Bronchial epithelial cell (primary cell): ENCODE measurements around the gene PIGO. TPM values are rescaled to one million over a fixed set of nuclear protein-coding genes. Genes with fewer than 3 reads are reported as not detected.

Experiments
- DNase-seq: peaks from one replicate; pipeline ENCODE4 v3.0.0-alpha.2; 2010; ENCODE audit warnings: low read depth
- FAIRE-seq: peaks from 2 replicates; lab custom pipeline; 2011; peaks lifted over from hg19 to GRCh38; lab: Jason Lieb, UNC
- H3K27me3 ChIP-seq: 2 replicates; pipeline ENCODE4 v1.5.1; 2011; ENCODE audit warnings: low read length; ENCODE audit not compliant: control insufficient read depth, insufficient read depth
- H3K36me3 ChIP-seq: 2 replicates; pipeline ENCODE4 v1.5.1; 2011; ENCODE audit warnings: low read length; ENCODE audit not compliant: control insufficient read depth, insufficient read depth
- H3K4me3 ChIP-seq: 2 replicates; pipeline ENCODE4 v1.5.1; 2011; ENCODE audit warnings: mild to moderate bottlenecking, low read depth, low read length, control low read depth
- total RNA-seq: library from RNA; depleted of rRNA; stranded (reverse); fragments of >200 nt; gene quantifications from 2 replicates; pipeline ENCODE4 v1.2.1, GENCODE V29; 2014
- TF ChIP-seq, protein P1 (sequence below): IDR thresholded peaks from 2 replicates; pipeline ENCODE4 v1.5.1; 2011; ENCODE audit warnings: mild to moderate bottlenecking, moderate library complexity, low read length, control low read depth, inconsistent platforms; ENCODE audit not compliant: insufficient read depth, severe bottlenecking

Gene PIGO
- total RNA-seq, 1 donor from 2014 or later, result 25.3 TPM

- no peak for DNase-seq
- TF ChIP-seq, protein P1, sequence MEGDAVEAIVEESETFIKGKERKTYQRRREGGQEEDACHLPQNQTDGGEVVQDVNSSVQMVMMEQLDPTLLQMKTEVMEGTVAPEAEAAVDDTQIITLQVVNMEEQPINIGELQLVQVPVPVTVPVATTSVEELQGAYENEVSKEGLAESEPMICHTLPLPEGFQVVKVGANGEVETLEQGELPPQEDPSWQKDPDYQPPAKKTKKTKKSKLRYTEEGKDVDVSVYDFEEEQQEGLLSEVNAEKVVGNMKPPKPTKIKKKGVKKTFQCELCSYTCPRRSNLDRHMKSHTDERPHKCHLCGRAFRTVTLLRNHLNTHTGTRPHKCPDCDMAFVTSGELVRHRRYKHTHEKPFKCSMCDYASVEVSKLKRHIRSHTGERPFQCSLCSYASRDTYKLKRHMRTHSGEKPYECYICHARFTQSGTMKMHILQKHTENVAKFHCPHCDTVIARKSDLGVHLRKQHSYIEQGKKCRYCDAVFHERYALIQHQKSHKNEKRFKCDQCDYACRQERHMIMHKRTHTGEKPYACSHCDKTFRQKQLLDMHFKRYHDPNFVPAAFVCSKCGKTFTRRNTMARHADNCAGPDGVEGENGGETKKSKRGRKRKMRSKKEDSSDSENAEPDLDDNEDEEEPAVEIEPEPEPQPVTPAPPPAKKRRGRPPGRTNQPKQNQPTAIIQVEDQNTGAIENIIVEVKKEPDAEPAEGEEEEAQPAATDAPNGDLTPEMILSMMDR, result no peak
These were observed 18.3 kb downstream of the PIGO start for GRCh38 chr9:35078066-35078465.

DNA sequence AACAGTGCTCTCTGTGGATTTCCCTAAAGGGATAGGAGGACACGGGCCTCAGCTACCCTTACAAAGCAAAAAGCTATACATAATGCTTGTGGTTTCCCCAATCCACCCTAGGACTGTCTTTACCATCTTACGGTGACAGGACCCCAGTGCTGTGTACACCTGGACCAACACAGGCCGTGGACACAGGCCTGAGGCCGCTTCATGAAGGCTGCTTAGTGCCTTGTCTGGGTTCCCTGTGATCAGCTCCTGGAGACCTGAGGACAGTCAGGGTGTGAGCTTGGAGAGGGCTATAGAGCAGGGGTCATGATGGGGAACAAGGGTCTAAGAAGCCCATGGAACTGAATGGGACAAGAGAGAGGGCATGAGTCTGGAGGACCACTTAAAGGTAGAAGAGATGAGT, 19.5 kb downstream of the PIGO start:
- FAIRE-seq (no peak), DNase-seq (no peak)
- no peak overlapping the region for H3K4me3 ChIP-seq
- peaks cover 2% of the 10 kb centered on the region for H3K36me3 ChIP-seq
- no peaks in the 10 kb centered on the region for H3K27me3 ChIP-seq
- TF ChIP-seq, protein P1, result no peak

More at GRCh38 chr9:35078066-35078465, 18.3 kb downstream of the PIGO start:
- FAIRE-seq, result no peak
- Histone ChIP-seq H3K36me3 (peaks cover 2% of the 10 kb centered on the region), H3K27me3 (no peaks in the 10 kb centered on the region), H3K4me3 (no peak overlapping the region)

DNA sequence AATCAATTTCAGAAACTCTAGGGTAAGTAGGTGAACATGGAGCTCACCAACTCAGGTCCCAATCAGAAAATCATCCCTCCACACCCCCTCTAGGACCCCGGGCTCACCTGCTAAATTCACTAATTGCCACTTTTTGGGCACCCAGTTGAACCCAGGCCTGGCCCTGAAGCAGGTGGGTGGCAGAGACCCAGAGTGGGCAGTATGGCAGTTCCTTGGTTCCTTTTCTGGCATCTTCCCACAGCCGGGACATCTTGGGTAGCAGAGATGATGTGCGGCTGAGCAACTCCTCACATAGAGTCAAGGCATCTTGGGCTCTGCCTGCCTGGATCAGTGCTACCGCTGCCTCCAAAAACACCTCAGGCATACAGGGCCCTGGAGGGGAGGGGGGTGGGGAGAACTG, 21.0 kb downstream of the PIGO start:
- Histone ChIP-seq H3K27me3 (no peaks in the 10 kb centered on the region), H3K4me3 (no peak overlapping the region), H3K36me3 (peaks cover 3% of the 10 kb centered on the region)
- FAIRE-seq, result no peak
- DNase-seq, result no peak
- TF ChIP-seq, protein P1, result no peak

GRCh38 chr9:35074791-35075190, 21.6 kb downstream of the PIGO start:
- no peak overlapping the region for H3K4me3 ChIP-seq
- no peak for FAIRE-seq
- H3K36me3 ChIP-seq, result peaks cover 3% of the 10 kb centered on the region
- DNase-seq, result no peak
- TF ChIP-seq, protein P1, result no peak
- no peaks in the 10 kb centered on the region for H3K27me3 ChIP-seq

DNA sequence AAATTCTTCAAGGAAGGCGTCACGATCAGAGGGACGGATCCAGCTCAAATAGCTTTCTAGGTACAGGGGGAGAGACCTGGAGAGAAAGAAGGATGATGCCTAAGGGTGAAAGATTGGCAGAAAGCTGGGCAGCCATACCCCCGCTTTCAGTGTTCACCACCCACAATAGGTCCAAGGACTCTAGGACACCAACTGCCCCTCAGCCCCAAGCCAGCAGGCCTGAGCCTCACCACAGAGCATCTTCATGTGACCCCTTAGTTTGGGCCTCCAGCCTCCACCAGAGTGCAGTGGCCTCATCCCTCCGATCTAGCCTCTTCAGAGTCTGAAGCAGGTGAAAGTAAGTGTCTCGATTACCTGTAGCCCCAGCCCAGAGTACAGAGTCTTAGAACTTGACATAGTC, 22.2 kb downstream of the PIGO start:
- TF ChIP-seq, protein P1, result no peak

GRCh38 chr9:35073279-35073612, 23.1 kb downstream of the PIGO start:
- FAIRE-seq, result no peak
- no peak for DNase-seq
- Histone ChIP-seq H3K4me3 (no peak overlapping the region), H3K36me3 (peaks cover 6% of the 10 kb centered on the region), H3K27me3 (no peaks in the 10 kb centered on the region)
- TF ChIP-seq, protein P1, result no peak

More for the DNA sequence above, 22.2 kb downstream of the PIGO start:
- Histone ChIP-seq H3K36me3 (peaks cover 4% of the 10 kb centered on the region), H3K4me3 (no peak overlapping the region), H3K27me3 (no peaks in the 10 kb centered on the region)
- no peak for FAIRE-seq
- no peak for DNase-seq
